ENCODE data around the gene TBX4.
A peak's percentile ranks its signal among the peaks of the same experiment; 100 is the strongest.

Gene TBX4

DNA sequence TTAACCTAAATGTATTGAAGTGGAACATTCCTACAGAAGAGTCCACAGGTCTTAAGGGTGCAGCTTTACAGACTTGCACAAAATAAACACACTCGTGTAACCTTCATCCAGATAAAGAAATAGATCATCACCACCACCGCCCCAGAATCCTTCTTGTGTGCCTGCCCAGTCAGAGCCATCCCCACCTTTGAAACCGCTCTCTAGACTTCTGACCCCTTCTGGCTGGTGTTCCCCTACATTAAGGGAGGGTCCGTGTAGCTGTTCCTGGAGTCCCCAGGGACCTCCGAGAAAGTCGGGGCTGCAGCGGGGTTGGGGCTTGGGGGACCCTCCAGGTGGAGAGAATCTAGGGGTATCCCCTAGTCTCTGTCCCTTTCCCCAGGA lies 9.4 kb downstream of the TBX4 start:
- intact Hi-C loops (cut with DNase I) = no loop called here
- DNase-seq = no peak

DNA sequence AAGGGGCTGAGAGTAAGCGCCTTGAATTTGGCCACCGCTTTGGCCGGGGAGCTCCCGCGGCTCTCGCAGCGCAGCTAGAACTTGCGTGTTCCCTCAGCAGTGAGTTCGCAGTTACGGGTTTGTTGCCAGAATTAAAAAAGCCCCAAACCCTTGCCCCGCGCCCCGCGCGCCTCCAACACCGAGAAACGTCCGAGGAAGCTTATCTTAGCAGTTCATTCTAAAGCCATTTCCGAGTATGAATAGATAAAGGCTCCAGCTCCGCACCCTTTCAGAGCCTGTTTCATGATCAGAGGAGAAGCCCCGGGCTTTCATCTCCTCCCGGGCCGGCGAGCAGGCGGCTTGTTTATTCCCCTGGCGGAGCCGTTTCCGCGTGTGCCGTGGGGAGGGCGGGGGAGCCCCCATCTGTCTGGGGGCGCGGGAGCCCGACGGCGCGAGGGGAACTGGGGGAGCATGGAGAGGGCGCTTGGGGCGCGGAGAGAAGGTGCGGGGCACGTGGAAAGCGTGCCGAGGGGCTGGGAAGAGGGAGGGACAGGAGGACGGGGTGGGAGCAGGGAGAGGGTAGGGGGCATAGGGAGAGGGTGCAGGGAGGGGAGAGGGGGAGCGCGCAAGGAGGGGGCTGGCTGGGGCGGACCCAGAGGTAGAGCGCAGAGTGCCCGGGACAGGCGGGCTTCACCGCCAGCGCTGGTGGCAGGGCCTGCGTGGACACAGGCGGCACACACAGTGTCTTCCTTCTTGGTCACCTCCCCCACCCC lies 9.9 kb downstream of the TBX4 start:
- intact Hi-C loops (cut with DNase I) = no loop called here
- peak in 2 of 10 donors; percentile 75 to 77 for DNase-seq

DNA sequence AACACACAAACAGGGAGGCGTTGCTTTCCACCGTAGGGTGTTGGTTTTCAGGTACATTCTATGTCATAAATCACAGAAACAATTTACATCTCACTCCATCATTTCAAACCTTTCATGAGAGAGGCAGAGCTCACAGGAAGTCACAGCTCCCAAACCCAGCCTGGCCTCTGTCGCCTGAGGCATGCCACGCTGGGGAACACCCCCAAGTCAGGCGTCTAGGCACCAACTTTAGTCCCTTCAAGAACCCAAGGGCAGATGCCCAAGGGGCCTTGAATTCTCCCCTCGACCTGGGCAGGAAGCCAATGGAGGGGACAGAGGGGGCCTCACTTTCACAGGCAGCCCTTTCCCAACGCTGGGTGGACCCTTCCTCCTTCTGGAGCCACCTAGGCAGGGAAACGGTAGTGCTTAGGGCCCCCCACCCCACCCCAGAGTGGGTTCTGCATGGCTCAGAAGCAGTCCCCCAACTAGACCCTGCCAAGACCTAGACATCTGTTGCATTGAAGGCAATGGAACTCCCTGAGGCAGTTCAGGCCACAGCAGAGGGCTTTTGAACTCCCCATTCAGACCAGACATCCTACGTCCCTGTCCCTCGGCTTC lies 10.6 kb downstream of the TBX4 start:
- DNase-seq = no peak
- intact Hi-C loops (cut with DNase I) = no loop called here

DNA sequence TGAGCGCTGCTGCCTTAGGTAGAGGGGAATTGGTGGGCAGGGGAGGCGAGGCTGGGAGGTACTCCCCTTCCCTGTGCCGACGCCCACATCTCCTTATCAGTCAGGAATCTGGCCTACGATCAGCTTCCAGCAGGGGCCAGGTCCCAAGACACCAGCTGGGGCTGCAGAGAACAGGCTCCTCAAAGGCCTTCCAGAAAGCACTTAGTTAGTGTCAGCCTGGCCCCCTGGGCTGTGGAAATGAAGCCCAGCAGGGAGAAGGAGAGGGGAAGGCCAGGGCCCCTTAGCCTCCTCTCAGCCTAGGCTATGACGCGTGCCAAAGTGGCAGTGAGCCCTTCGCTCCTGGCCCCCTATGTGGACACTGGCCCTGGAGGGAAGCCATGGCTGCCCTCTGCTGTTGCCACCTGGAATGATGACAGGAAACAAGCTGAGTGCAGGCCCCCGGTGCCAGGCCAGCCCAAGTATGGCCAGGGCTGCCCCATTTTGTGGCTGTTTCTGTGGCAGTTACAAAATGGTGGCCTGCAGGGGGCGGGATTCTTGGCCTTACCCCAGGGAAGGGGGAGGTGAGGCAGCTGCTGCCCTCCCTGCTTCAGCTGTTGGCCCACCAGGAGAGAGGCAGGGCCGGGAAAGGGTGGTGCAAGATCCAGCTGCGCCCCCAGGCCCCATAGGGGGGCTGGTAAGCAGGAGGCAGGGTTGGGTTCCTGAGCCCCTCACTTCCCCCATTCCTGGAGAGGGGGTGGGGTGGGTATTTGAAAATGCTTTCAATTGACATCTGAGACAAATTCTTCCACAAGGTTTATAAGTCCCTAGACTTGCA lies 11.3 kb downstream of the TBX4 start:
- intact Hi-C loops (cut with DNase I) = no loop called here

DNA sequence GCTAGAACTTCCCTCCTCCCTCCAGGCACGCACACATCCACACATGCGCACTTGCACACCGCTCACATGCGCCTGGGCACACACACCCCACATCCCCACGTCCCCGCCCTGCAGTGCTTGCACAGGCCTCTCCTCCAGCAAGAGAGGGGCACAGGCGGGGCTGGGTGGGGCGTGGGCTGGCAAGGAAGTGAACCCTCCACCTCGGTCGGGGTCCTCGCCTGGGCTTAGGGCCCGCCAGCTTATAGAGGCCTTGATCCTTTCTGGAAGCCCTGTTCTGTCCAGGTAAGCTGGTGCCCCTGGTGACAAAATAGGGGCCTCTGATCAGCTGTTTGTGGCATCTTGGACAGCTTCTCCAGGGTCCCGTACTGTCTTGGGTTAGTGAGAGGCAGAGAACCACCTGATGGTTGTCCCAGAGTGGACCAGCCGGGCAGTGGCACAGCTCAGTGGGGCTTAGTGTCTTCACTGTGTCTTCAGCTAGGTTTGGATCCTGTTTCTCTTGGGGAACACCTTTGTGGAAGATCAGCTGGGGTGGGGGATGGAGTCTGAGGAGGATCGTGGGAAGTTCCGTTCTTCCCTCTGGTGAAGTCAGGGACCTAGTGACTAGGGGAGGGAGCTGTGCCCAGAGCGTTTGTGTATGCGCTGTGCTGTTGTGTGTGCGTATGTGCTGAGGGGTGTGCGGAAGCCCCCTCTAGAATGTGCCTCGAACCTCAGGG lies 12.1 kb downstream of the TBX4 start:
- intact Hi-C loops (cut with DNase I) = no loop called here
- DNase-seq = peak in 2 of 10 donors; percentile 39 to 63

More for the DNA sequence above, 11.3 kb downstream of the TBX4 start:
- peak in 2 of 10 donors; percentile 65 to 68 for DNase-seq

DNA sequence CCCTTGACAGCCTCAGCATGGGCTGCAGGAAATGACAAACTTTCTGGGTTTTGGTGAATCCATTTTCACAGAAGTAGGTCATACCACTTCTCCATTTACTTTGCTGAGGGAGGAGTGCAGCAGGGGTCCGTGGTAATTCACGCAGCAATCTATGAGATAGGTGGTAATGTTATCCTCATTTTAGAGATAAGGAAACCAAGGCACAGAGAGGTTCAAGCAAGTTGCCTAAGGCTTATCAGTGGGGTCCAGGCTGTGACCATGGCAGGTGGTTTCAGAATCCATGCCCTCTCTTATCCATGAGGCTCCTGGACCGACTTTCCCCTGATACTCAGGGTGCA lies 12.6 kb downstream of the TBX4 start:
- no peak for DNase-seq
- intact Hi-C loops (cut with DNase I) = no loop called here

DNA sequence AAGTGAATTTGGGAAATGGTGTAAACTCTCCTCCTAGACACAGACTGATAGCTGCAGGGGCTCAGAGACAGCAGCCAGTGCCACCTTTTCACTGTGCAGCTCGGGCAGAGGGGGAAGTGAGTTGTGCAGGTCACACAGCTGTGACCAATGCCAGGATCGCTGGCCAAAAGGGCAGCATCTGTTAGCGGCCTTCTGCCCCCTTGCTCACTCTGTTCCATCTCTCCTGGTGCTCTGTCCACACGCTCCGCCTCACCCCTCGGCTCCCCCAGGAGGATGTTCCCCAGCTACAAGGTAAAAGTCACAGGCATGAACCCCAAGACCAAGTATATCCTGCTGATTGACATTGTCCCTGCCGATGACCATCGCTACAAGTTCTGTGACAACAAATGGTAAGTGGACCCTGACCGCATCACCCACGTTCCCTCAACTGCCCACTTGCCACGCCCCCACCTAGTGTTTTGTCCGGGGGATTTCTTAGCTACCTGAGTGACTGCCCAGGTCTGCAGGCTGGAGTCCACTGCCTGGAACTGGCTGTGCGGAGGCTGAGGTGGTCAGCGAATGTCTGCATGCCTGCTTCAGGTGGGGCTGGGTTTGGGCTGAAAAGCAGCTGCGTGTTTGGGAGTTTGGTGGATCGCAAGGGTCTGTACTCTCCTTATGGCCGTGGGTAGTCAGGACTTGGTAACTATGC lies 13.5 kb downstream of the TBX4 start:
- peak in 2 of 10 donors; percentile 43 to 69 for DNase-seq
- intact Hi-C loops (cut with DNase I) = no loop called here

DNA sequence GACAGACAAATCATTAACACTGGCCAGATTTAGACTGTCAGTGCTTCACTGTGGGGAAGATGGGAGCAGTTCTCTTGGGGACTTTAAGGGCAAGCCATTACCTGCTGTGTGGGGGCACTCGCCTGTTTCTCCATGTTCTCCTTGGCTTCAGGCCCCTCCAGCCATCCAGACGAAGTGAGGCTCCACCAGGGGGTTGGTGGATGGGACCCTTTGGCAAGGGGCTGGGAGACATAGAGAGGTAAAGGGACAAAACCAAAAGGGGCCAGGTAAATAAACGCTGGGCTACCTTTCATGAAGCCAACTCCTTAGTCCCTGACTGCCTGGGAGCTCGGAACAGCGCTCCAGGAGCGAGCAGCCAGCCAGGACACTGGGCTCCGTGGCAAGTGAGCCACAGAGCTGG lies 14.0 kb downstream of the TBX4 start:
- DNase-seq = peak in 1 of 10 donors; percentile 64
- intact Hi-C loops (cut with DNase I) = no loop called here

DNA sequence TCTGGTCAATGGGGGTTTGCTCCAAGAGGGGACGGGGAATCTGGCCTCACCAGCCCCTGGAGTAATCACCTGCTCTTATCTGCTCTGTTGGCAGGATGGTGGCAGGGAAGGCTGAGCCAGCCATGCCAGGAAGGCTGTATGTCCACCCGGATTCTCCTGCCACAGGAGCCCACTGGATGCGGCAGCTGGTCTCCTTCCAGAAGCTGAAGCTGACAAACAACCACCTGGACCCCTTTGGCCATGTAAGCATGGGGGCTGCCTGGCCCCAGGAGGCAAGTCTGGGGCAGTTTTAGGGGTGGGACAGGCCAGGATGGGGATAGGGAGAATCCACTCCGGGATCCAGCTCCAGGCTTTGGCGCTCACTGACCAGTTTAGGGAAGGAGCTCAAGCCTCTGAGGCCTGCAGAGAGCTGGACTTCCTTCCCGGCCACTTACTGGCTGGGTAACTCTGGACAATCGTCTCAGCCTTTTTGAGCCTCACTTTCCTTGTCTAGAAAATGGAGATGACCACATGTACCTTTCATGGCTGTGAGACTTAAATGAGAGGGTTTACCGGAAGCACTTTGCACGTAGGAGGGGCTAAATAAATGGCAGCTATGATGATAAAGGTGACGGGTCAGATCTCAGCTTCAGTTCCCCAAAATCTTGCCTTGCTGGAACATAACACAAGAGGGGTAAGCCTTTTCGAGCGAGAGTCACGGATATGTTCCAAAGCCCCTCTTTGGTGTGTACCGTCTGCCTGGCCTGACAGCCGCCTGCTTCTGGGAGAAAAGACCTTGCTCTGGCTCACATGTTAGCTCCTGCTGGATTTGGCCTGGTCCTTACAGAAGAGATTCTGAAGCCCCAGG lies 15.4 kb downstream of the TBX4 start:
- intact Hi-C loops (cut with DNase I) = no loop called here
- DNase-seq = peak in 2 of 10 donors; percentile 51 to 67

DNA sequence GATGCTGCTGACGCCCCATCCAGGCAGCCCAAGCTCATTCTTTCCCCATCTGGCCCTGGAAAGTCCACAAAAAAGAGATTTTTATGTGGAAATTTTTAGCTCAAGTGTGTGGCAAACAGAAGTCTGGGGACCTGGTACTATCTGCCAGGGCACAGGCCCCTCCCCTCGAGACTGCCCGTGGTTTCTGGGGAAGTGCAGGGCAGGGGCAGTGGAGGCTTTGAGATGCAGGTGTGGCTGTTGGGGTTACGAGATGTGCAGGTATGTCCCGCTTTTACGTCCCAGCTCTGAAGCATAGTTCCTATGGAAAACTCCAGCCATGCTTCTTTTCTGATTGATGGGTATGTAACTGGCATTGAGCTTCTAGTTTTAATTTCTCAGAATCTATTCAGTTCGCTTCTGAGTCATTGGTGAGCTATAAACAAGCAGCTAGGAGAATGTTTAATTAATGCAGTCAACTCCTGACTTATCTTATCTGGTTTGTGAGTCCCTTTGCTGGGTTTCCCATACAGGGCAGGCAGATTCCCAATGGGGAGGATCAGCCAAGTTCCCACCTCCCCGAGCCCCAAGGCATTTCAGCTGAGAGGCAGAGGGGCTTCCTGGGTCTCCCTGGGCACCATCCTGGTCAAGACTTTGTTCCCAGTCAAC lies 16.2 kb downstream of the TBX4 start:
- no peak for DNase-seq

DNA sequence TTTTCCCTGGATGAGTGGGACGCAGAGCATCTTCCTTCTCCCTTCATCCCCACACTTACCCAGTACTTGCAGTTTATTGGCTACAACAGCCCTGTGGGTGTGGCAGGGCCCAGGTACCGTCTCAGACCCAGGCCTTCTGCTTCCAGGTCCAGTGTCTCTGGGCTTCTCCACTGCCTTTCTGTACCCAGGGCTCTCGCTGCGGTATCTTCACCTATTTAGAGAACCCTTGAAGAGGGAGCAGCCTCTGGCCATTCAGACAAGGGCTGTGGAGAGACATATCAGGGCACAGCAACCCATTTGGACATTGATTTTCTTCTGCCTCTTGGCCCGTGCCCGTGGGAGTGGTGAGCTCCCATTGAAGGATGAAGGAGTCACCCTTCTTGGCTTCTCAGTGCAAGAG lies 17.3 kb downstream of the TBX4 start:
- DNase-seq = no peak
- intact Hi-C loops (cut with DNase I) = no loop called here

More for the DNA sequence above, 16.2 kb downstream of the TBX4 start:
- intact Hi-C loops (cut with DNase I) = no loop called here

DNA sequence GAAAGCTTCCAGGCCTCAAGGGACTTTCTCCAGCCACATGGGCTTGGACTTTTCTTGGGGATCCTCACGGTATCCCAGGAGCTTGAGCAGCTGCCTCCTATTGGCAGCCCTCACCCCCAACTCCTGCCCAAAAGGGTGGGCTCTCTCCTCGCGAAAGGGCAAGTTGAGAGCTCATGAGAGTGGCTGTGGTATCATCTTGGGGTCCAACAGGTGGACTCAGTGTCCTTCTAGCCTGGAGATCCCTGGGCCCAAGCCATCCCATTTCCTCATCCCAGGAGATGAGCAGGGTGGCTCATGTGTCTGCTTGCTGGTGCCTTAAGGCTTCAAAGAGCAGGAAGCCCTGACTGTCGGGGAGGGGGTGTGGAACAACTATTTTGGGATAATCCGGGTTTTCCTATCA lies 17.7 kb downstream of the TBX4 start:
- intact Hi-C loops (cut with DNase I) = no loop called here
- no peak for DNase-seq

DNA sequence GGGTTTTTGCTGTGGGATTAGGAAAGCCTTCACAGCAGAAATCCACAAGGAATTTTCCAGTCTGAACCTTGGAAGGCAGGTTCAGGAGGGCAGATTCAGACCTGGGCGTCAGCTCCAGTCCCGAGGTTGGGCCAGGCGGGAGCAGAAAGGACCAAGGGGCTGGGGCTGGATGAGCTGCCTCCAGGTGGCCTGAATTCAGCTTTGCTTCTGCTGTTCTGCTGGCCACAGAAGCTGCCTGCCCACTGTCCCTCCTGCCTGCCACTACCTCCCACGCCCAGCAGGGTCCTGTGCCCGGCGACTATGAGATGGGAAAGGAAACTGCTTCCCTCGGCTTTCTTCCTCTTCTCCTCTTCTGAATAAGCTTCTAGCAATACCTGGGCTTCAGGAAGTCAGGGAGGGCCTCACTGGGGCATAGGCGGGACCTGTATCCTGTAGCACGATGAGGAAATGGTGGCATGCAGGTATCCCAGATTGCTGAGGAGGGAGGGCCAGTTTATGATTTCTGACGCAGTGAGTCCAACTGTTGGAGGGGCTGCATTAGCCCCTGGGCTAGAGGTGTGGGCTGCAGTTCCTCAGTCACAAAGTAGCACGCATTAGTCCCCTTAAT lies 18.4 kb downstream of the TBX4 start:
- intact Hi-C loops (cut with DNase I) = no loop called here
- DNase-seq = peak in 2 of 10 donors; percentile 33 to 47

DNA sequence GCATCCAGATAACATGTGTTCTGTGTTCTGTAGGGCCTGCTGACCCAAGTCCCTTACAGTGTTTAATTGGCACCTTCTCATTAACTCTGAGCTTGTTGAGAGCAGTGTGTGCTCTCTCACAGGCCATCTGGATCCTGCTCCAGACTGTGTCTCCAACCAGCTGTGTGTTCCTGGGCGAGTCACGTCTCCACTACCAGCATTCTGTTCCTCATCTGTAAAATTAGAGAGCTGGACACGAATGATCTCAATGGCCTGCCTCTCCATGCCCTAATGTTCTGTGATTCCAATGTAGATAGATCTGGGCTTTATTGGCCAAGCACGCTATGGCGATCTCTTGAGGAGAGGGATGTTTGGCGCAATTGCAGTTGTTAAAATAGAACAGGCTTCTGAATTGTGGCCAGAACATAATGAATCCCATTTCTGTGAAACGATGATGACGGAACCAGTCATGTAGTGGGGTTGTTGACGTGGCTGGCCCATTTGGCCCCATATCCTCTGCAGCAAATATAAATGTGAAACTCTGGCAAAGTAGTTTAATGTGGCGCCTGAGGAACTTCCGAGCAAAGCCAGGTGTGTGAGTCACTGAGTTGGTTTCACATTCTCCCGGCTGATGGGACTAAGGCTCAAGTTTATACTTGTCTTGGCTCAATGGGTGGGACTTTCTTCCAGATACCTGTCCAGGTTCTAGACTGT lies 22.2 kb downstream of the TBX4 start:
- intact Hi-C loops (cut with DNase I) = no loop called here
- DNase-seq = no peak

DNA sequence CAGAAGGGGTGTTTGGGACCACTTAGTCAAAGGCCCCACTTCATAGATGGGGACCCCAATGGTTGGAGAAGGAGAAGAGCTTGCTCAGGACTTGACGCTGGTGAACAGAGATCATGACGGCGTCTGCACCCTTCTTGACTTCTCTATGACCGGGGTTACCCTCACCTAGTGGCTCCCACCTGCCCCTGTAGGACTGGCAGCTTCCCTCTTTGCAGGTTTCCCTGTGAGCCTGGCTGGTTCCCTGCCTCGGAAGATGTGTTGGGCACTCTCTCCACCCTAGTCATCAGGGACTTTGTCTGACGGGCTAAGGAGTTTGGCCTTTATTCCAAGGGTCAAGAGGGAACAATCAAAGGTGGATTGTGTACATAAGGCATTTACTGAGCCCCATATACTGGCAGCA lies 22.7 kb downstream of the TBX4 start:
- peak in 1 of 10 donors; percentile 30 for DNase-seq
- intact Hi-C loops (cut with DNase I) = no loop called here

DNA sequence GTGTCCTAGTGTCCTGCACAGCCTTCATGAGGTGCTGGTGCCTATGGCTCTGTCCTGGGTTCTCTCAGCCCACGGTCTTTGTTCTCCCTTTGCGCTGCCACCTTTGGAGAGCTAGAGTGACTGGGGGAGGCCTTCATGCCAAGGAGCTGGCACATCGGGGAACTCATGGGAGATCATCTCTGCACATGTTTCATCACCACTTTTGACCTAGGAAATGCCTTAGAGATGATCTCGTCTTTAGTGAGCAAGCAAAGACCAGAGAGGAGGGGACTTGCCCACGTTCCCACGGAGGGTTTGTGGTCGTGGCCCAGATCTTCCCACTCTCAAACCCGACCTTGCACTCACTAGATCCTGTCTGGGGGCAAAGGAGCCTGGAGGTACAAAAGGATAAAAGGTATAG lies 23.5 kb downstream of the TBX4 start:
- no peak for DNase-seq
- intact Hi-C loops (cut with DNase I) = no loop called here

DNA sequence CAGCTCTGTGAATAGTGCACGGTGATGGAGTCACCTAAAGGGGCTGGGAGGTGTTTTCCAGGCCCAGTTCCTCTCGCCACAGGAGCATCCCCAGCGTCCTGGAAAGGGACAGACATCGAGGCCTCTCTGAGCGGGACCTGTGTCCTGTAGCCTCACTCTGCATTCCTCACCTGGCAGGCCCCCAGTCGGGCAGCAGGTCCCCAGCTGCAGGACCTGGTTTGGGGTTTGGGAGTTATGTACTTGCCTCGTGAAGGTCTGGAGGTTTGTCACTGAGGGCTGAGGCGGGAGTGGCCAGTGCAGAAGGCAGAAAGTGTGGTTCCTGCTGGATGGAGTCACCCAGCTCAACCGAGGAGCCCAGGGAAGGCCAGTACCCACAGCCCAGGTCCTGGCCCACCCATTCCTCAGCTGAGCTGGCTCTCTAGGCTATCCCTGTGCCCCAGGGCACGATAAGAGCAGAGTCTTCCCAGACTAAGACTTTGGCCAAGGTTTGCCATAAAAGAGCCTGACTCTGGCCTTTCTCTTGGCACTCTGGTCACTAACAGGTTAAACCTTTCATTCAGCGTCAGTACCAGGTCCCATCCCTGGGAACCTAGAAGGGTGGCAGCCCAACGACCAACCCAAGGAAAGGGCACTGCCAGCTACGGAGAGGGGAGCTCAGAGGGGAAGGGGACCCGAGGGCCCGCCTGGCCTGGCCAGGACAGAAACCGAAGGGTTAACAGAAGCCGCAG lies 24.4 kb downstream of the TBX4 start:
- no peak for DNase-seq
- intact Hi-C loops (cut with DNase I) = no loop called here

All from posterior cingulate gyrus (tissue), 11 donors.